WTC11 (cell line): ENCODE results near the gene ACAD8. TPM values are rescaled to one million over a fixed set of nuclear protein-coding genes. Genes with fewer than 3 reads are reported as not detected.

ENCODE experiments used
- ATAC-seq: fragments of 200-7000 bp; cut with Tn5 transposase; 2 replicates; pipeline ENCODE4 v1.10.0; 2021; ENCODE audit warnings: mild to moderate bottlenecking, moderate library complexity
- CTCF ChIA-PET: fragments of 300-600 bp; sonication (Branson Sonifier 250); formaldehyde crosslinking; loops from one replicate; lab custom pipeline; 2021; ENCODE audit warnings: antibody characterized with exemption; lab: Charles Lee
- POLR2A ChIA-PET: fragments of 350-600 bp; sonication (Branson Sonifier 250); formaldehyde crosslinking; loops from one replicate; lab custom pipeline; 2021; ENCODE audit warnings: antibody characterized with exemption; lab: Charles Lee
- DNase-seq: peaks from one replicate; pipeline ENCODE4 v3.0.0; 2021; ENCODE audit warnings: low spot score
- H3K27ac Mint-ChIP-seq: 2 replicates; pipeline ENCODE4 v1.8.0; 2021; ENCODE audit warnings: mixed read lengths
- H3K27me3 Mint-ChIP-seq: 2 replicates; pipeline ENCODE4 v1.8.0; 2021; ENCODE audit warnings: low read depth, mild to moderate bottlenecking, moderate library complexity, mixed read lengths
- H3K36me3 Mint-ChIP-seq: 2 replicates; pipeline ENCODE4 v1.8.0; 2021; ENCODE audit warnings: mixed read lengths
- H3K4me1 Mint-ChIP-seq: 2 replicates; pipeline ENCODE4 v1.8.0; 2022; ENCODE audit warnings: mixed read lengths
- H3K4me3 Mint-ChIP-seq: 2 replicates; pipeline ENCODE4 v1.8.0; 2021; ENCODE audit warnings: mild to moderate bottlenecking, moderate library complexity, mixed read lengths
- H3K9me3 Mint-ChIP-seq: 2 replicates; pipeline ENCODE4 v1.8.0; 2021; ENCODE audit warnings: mixed read lengths
- E2F1 ChIP-seq: sonication (generic); formaldehyde crosslinking; IDR thresholded peaks from 2 replicates; pipeline ENCODE4 v1.8.0; 2022; ENCODE audit warnings: mild to moderate bottlenecking, missing genetic modification reagents
- FOXP1 ChIP-seq: sonication (generic); formaldehyde crosslinking; IDR thresholded peaks from 2 replicates; pipeline ENCODE4 v1.8.0; 2022; ENCODE audit warnings: missing genetic modification reagents, mild to moderate bottlenecking, moderate library complexity, borderline replicate concordance
- IRF1 ChIP-seq: sonication (generic); formaldehyde crosslinking; IDR thresholded peaks from 2 replicates; pipeline ENCODE4 v1.8.0; 2023; ENCODE audit warnings: missing genetic modification reagents
- JAZF1 ChIP-seq: fragments of 250-450 bp; sonication (Bioruptor Pico); IDR thresholded peaks from 2 replicates; pipeline ENCODE4 v1.9.0; 2021; ENCODE audit warnings: moderate library complexity, mild to moderate bottlenecking, inconsistent platforms
- JUN ChIP-seq: sonication (generic); formaldehyde crosslinking; IDR thresholded peaks from 2 replicates; pipeline ENCODE4 v1.8.0; 2023; ENCODE audit warnings: mild to moderate bottlenecking, missing genetic modification reagents
- KAT7 ChIP-seq: sonication (generic); formaldehyde crosslinking; IDR thresholded peaks from 2 replicates; pipeline ENCODE4 v1.8.1; 2023; ENCODE audit warnings: missing genetic modification reagents, mild to moderate bottlenecking, borderline replicate concordance
- MAX ChIP-seq: sonication (generic); formaldehyde crosslinking; IDR thresholded peaks from 2 replicates; pipeline ENCODE4 v1.8.0; 2022; ENCODE audit warnings: mild to moderate bottlenecking, missing genetic modification reagents
- NFATC4 ChIP-seq: fragments of 250-450 bp; sonication (Bioruptor Pico); IDR thresholded peaks from 2 replicates; pipeline ENCODE4 v1.9.0; 2021; ENCODE audit warnings: mild to moderate bottlenecking
- NFE2L1 ChIP-seq: sonication (generic); formaldehyde crosslinking; IDR thresholded peaks from 2 replicates; pipeline ENCODE4 v1.8.1; 2023; ENCODE audit warnings: missing genetic modification reagents
- NFYB ChIP-seq: sonication (generic); formaldehyde crosslinking; conservative IDR thresholded peaks from 2 replicates; pipeline ENCODE4 v1.8.0; 2022; ENCODE audit warnings: low read depth, missing genetic modification reagents
- NR1H2 ChIP-seq: sonication (generic); formaldehyde crosslinking; IDR thresholded peaks from 2 replicates; pipeline ENCODE4 v1.9.0; 2021; ENCODE audit warnings: mild to moderate bottlenecking, moderate library complexity, missing genetic modification reagents
- NR3C1 ChIP-seq: sonication (generic); formaldehyde crosslinking; conservative IDR thresholded peaks from 2 replicates; pipeline ENCODE4 v1.8.1; 2023; ENCODE audit warnings: low read depth, mild to moderate bottlenecking, missing genetic modification reagents
- OVOL2 ChIP-seq: fragments of 250-450 bp; sonication (Bioruptor Pico); IDR thresholded peaks from 2 replicates; pipeline ENCODE4 v1.9.0; 2021; ENCODE audit warnings: mild to moderate bottlenecking, borderline replicate concordance
- USF2 ChIP-seq: sonication (generic); formaldehyde crosslinking; IDR thresholded peaks from 2 replicates; pipeline ENCODE4 v1.8.1; 2023; ENCODE audit warnings: mild to moderate bottlenecking, missing genetic modification reagents, moderate library complexity
- ZNF121 ChIP-seq: sonication (generic); formaldehyde crosslinking; IDR thresholded peaks from 2 replicates; pipeline ENCODE4 v1.8.0; 2023; ENCODE audit warnings: missing genetic modification reagents
- ZNF138 ChIP-seq: sonication (generic); formaldehyde crosslinking; conservative IDR thresholded peaks from 2 replicates; pipeline ENCODE4 v1.8.1; 2022; ENCODE audit warnings: mild to moderate bottlenecking, moderate library complexity, missing genetic modification reagents
- ZNF219 ChIP-seq: sonication (generic); formaldehyde crosslinking; IDR thresholded peaks from 2 replicates; pipeline ENCODE4 v1.8.0; 2023; ENCODE audit warnings: missing genetic modification reagents, mild to moderate bottlenecking, borderline replicate concordance
- ZNF263 ChIP-seq: sonication (generic); formaldehyde crosslinking; IDR thresholded peaks from 2 replicates; pipeline ENCODE4 v1.8.1; 2022; ENCODE audit warnings: low read depth, mild to moderate bottlenecking, moderate library complexity, missing genetic modification reagents
- ZNF512 ChIP-seq: sonication (generic); formaldehyde crosslinking; IDR thresholded peaks from 2 replicates; pipeline ENCODE4 v1.8.1; 2022; ENCODE audit warnings: missing genetic modification reagents, borderline replicate concordance
- ZNF532 ChIP-seq: fragments of 250-450 bp; sonication (Bioruptor Pico); IDR thresholded peaks from 2 replicates; pipeline ENCODE4 v1.9.0; 2021; ENCODE audit warnings: mild to moderate bottlenecking, borderline replicate concordance
- total RNA-seq: library from RNA; stranded (reverse); gene quantifications from 3 replicates; pipeline ENCODE4 v1.2.3, GENCODE V29; 2021

ACAD8 gene
- total RNA-seq, 1 experiment from 2014 or later: 55.2 TPM

- TF ChIP-seq MAX (CRISPR knock-in tag) (no peak), FOXP1 (CRISPR knock-in tag) (no peak), OVOL2 (CRISPR knock-in tag) (no peak), NFATC4 (CRISPR knock-in tag) (no peak), IRF1 (CRISPR knock-in tag) (no peak), JAZF1 (no peak), KAT7 (CRISPR knock-in tag) (no peak)
Measured at GRCh38 chr11:134235399-134235798, 18.0 kb upstream of the ACAD8 start (continued).

GRCh38 chr11:134236834-134237556 is 16.4 kb upstream of the ACAD8 start:
- POLR2A ChIA-PET: no interaction called here
- TF ChIP-seq NFYB (no peak), NR3C1 (CRISPR knock-in tag) (no peak), E2F1 (no peak), ZNF263 (CRISPR knock-in tag) (no peak), ZNF219 (CRISPR knock-in tag) (no peak), ZNF138 (CRISPR knock-in tag) (no peak), NR1H2 (no peak), NFE2L1 (CRISPR knock-in tag) (no peak), ZNF532 (CRISPR knock-in tag) (no peak)
- TF ChIP-seq, all 79 proteins: peak for 0
- CTCF ChIA-PET: no interaction called here
- H3K9me3 Mint-ChIP-seq: no peaks in the 10 kb centered on the region
- ATAC-seq (no peak), DNase-seq (no peak)
- peaks cover 14% of the 10 kb centered on the region for H3K36me3 Mint-ChIP-seq
- H3K27ac Mint-ChIP-seq: peak overlapping the region; percentile 10; the same call in 1 of the 2 replicates
- H3K27me3 Mint-ChIP-seq: no peaks in the 10 kb centered on the region
- H3K4me1 Mint-ChIP-seq: peaks cover 2% of the 10 kb centered on the region
- H3K4me3 Mint-ChIP-seq: no peak overlapping the region

- peak overlapping the region; percentile 10; the same call in 1 of the 2 replicates for H3K27ac Mint-ChIP-seq
- no peaks in the 10 kb centered on the region for H3K27me3 Mint-ChIP-seq
- peaks cover 16% of the 10 kb centered on the region for H3K36me3 Mint-ChIP-seq
- no peak for ATAC-seq
- no peak overlapping the region for H3K4me3 Mint-ChIP-seq
- H3K4me1 Mint-ChIP-seq: peaks cover 7% of the 10 kb centered on the region
- TF ChIP-seq ZNF512 (no peak), ZNF121 (no peak), USF2 (CRISPR knock-in tag) (no peak), JUN (no peak)
- TF ChIP-seq, all 79 proteins: peak for 0
- ChIA-PET CTCF (no interaction called here), POLR2A (no interaction called here)
- H3K9me3 Mint-ChIP-seq: no peaks in the 10 kb centered on the region
- no peak for DNase-seq
Measured at GRCh38 chr11:134237557-134237922, 15.8 kb upstream of the ACAD8 start.
